HL-60 (cell line): Measurements from ENCODE around the gene CLUH.

Experiments
- GABPA ChIP-seq: IDR thresholded peaks from 2 replicates; pipeline ENCODE4 v1.6.1; 2012; ENCODE audit warnings: low read depth
- POLR2AphosphoS5 ChIP-seq: IDR thresholded peaks from 2 replicates; pipeline ENCODE4 v1.6.1; 2012; ENCODE audit warnings: low read depth
- SPI1 ChIP-seq: IDR thresholded peaks from 2 replicates; pipeline ENCODE4 v1.6.1; 2012; ENCODE audit warnings: low read depth, mild to moderate bottlenecking, borderline replicate concordance
- TF ChIP-seq, protein P1 (sequence below): IDR thresholded peaks from one replicate; pipeline ENCODE4 v1.5.1; 2011; ENCODE audit warnings: low read length, control low read depth, inconsistent platforms; ENCODE audit not compliant: insufficient read depth

- TF ChIP-seq POLR2AphosphoS5 (no peak), SPI1 (no peak), GABPA (no peak)
- TF ChIP-seq, protein P1, sequence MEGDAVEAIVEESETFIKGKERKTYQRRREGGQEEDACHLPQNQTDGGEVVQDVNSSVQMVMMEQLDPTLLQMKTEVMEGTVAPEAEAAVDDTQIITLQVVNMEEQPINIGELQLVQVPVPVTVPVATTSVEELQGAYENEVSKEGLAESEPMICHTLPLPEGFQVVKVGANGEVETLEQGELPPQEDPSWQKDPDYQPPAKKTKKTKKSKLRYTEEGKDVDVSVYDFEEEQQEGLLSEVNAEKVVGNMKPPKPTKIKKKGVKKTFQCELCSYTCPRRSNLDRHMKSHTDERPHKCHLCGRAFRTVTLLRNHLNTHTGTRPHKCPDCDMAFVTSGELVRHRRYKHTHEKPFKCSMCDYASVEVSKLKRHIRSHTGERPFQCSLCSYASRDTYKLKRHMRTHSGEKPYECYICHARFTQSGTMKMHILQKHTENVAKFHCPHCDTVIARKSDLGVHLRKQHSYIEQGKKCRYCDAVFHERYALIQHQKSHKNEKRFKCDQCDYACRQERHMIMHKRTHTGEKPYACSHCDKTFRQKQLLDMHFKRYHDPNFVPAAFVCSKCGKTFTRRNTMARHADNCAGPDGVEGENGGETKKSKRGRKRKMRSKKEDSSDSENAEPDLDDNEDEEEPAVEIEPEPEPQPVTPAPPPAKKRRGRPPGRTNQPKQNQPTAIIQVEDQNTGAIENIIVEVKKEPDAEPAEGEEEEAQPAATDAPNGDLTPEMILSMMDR = no peak
These were observed 2.9 kb downstream of the CLUH start for GRCh38 chr17:2708585-2709182.
